ENCODE data around the gene DHCR24.

Gene DHCR24

GRCh38 chr1:54879872-54880271, 7.1 kb downstream of the DHCR24 start:
- no peak for TF ChIP-seq CTCF (IDR thresholded peaks at IDR 0.05; ENCODE audit: insufficient read depth, missing control alignments)
- FAIRE-seq (no peak), DNase-seq (ENCODE audit: insufficient read length, low spot score) (no peak)

DNA sequence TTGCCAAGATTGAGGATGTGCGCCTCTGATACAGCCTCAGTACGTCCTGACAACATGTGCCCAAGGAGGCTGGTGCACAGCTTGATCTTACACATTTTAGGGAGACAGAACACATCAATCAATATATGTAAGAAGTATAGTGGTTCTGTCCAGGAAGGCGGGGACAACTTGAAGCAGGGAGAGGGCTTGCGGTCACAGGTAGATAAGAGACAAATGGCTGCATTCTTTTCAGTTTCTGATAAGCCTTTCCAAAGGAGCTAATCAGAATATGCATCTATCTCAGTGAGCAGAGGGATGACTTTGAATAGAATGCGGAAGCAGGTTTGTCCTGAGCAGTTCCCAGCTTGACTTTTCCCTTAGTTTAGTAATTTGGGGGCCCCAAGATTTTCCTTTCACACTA, 10.2 kb downstream of the DHCR24 start:
- TF ChIP-seq CTCF (IDR thresholded peaks at IDR 0.05; ENCODE audit: insufficient read depth, missing control alignments): no peak
- DNase-seq (ENCODE audit: insufficient read length, low spot score) (no peak), FAIRE-seq (no peak)

GRCh38 chr1:54875000-54875399, 12.0 kb downstream of the DHCR24 start:
- no peak for TF ChIP-seq CTCF (IDR thresholded peaks at IDR 0.05; ENCODE audit: insufficient read depth, missing control alignments)
- DNase-seq (ENCODE audit: insufficient read length, low spot score) (no peak), FAIRE-seq (no peak)

DNA sequence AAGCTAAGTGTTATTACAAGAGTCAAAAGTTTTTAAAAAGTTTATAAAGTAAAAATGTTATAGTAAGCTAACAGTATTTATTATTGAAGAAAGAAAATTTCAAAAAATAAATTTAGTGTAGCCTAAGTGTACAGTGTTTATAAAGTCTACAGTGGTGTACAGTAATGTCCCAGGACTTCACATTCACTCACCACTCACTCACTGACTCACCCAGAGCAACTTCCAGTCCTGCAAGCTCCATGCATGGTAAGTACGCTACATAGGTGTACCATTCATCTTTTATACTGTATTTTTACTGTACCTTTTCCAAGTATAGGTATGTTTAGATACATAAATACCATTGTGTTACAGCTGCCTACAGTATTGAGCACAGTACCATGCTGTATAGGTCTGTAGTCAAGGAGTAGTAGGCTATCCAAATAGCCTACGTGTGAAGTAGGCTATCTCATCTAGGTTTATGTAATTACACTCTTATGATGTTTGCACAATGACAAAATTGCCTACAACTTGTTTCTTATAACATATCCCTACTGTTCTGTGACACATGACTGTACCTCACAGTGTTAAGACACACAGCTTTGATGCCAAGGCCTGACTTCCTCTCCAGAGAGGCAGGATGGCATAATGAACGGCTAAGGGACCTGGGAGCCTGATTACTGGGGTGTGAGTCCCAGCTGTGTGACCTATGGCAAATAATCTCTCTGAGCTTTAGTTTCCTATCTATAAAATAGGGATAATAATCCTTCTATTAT, 12.7 kb downstream of the DHCR24 start:
- DNase-seq (ENCODE audit: insufficient read length, low spot score) (no peak), FAIRE-seq (no peak)
- no peak for TF ChIP-seq CTCF (IDR thresholded peaks at IDR 0.05; ENCODE audit: insufficient read depth, missing control alignments)

DNA sequence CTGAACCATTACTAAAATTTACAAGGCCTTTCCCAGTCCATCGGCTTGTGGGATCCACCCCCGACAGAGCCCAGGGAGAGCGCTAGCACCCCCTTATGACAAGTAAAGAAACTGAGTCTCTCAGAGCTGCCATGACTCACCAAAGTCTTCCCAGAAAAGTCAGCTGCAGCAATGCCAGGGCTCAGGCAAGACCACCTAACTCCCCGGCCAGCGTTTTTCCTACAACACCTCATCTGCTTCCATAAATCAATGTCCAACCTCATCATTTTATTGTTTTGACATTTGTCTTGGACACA, 15.0 kb downstream of the DHCR24 start:
- no peak for TF ChIP-seq CTCF (IDR thresholded peaks at IDR 0.05; ENCODE audit: insufficient read depth, missing control alignments)
- DNase-seq (ENCODE audit: insufficient read length, low spot score): no peak
- no peak for FAIRE-seq

DNA sequence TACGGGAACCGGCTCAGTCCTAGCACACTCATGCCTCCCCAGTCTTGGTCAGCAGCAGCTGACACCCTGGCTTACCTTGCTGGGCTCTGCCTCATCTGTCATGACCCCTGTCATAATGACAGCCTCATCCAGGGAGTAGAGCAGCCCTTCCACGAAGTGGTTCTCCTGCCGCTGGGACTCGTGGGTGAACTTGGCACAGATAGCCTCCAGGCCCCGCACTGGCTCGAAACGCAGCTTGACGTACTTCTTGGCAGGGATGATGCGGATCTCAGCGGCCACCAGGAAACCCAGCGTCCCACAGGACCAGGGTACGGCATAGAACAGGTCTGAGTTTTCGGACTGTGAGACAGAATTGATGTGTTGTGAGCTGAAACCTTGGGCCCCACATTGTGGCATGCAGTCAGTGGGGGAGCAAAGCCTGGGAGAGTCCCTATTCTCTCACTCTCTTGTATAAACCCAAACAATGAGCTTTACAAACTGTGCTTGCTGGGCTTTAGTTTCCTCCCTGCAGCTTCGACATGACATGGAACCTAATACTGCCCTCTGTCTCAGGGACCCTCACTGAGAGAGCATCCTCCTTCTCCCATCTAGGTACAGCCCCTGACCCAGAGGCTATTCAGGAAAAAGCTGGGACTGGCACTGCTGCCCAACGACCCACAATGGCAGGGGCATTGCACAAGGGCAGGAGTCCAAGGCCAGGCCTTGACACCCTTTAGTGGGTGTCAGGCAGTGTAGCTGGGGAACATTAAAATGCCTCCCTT, 15.5 kb downstream of the DHCR24 start:
- no peak for TF ChIP-seq CTCF (IDR thresholded peaks at IDR 0.05; ENCODE audit: insufficient read depth, missing control alignments)
- DNase-seq (ENCODE audit: insufficient read length, low spot score) (no peak), FAIRE-seq (no peak)

DNA sequence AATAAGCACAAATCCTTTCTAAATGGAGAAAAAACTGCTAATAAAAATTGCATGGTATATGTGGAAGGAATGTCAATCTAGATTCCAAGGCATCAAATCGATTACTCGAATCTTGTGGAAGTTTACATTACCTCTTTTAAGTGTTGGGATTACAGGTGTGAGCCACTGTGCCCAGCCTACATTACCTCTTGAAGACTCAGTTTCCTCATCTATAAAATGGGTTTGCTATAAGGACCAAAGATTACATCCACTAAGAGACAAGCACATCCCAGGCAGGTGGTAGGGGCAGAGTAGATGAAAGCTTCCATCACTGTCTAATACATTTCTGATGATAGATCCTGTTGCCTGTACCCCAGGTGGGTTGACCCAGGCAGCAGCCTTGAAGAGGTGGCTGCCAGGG, 16.1 kb downstream of the DHCR24 start:
- no peak for FAIRE-seq
- DNase-seq (ENCODE audit: insufficient read length, low spot score): no peak
- TF ChIP-seq CTCF (IDR thresholded peaks at IDR 0.05; ENCODE audit: insufficient read depth, missing control alignments): no peak

Data from D721Med (cell line).